HG02885 (cell line): Measurements from ENCODE around the gene ZDHHC14.

ENCODE experiments used
- ATAC-seq: cut with Tn5 transposase; IDR thresholded peaks from one replicate; pipeline ENCODE4 v1.9.1; 2021; ENCODE audit warnings: mild to moderate bottlenecking; ENCODE audit not compliant: unreplicated experiment, poor library complexity

The ZDHHC14 gene

DNA sequence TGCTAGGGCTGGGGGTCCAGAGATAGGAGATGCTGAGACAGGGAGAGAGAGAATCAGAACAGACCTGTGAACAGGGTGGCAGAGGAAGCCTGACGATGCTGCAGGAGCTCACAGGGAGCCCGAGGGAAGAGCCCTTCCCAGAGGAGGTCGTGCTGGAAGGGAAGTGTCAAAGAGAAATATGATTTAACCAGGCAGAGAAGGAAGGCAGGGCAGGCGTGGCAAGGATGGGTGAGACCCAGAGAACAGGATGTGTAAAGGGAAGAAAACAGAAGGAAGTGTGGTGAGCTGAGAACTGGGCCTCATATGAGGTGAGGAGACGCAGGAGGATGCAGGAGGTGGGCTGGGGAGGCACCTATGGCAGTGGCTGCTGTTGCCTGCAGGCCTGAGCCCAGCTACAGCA is 105.6 kb downstream of the ZDHHC14 start:
- ATAC-seq = no peak

DNA sequence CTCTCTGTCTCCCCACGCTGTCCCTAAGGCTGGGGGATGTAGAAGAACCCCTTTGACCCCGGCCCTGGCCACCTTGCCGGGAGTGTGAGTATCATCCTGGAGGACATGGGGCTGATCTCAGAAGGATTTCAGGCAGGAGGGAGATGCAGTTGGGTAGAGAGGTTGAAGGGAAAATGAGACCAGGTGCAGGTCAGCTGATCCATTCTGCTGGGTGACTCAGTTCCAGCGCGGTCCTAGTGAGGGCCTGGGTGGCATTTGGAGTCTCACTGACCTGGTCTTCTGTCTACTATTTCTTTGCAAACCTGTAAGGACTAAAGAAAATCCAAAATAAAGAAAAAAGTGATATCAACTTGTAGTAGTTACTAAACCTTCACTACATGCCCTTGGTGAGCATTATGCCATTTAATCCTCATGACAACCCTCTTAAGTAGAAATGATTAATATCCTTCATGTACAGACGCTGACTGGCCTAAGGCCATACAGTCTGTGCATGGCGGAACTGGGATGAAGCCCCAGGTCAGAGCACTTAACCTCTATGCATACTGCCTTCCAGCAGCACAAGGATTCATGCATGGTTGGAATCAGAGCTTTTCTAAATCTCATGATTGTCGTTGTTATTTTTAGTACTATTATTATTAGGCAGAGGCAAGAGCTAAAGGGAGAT is 106.3 kb downstream of the ZDHHC14 start:
- ATAC-seq = no peak

DNA sequence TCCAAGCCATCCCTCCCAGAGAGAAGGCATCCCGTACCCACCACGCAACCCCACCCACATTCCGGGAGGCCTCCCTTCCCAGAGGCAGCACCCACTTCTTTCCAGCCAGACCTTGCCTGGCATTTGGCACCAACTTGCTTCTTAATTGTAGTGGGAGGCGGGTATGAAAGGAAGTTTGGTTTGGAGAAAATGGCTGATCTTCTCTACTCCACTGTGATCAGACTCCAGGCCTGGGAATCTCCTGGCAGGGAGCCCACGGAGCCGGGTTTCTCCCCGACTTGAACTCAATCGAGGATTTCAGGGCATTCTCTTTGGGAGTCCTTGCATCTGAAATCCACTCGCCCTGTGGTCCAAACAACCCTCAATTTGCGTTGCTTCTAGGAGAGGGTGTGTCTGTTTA is 107.1 kb downstream of the ZDHHC14 start:
- ATAC-seq = no peak

DNA sequence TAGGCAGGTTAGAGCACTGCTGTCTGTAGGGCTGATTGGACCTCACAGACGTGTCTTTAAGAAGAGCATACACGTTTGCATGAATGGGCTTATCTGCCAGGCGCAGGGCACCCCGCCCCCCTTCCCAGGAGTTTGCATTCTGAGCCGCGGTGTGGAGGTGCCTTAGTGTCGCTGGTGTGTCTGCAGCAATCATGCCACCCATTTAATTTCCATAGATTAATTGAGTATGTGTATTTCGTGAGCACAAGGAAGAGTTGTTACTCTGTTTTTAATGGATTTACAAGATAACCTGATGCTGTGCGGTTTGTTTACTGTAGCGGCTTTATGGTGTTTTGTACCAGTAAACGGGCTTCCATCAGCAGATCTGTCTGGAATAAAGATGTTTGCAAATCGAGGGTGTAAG is 107.7 kb downstream of the ZDHHC14 start:
- no peak for ATAC-seq

DNA sequence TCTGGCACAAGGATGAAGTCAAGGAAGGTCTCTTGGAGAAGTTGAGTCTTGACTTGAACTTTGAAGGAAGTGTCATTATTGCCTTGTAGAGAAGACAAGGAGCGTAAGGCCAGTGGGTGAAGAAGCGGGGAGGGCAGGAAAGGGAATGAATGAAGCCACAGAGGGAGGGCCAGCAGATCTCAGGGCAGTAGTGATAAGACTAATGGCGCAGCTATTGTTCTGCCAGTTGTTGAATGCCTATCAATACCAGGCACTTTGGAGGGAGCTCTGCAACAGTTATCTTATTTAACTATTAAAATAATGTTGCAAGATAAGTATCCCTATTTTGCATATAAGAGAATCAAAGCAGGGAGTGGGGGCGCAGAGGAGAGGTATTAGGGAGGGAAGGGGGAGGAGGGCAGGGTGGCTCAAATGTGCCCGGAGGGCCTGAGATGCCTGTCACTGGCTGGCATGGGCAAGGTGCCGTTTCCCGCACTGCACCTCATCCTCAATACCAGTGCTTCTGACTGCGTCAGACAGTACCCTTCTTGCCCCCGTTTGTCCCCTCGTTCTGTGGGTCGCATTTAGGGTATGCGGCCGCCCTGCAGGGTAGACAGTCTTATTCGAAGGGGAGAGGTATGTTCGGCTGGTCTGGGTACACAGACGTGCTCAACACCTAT is 109.8 kb downstream of the ZDHHC14 start:
- no peak for ATAC-seq

DNA sequence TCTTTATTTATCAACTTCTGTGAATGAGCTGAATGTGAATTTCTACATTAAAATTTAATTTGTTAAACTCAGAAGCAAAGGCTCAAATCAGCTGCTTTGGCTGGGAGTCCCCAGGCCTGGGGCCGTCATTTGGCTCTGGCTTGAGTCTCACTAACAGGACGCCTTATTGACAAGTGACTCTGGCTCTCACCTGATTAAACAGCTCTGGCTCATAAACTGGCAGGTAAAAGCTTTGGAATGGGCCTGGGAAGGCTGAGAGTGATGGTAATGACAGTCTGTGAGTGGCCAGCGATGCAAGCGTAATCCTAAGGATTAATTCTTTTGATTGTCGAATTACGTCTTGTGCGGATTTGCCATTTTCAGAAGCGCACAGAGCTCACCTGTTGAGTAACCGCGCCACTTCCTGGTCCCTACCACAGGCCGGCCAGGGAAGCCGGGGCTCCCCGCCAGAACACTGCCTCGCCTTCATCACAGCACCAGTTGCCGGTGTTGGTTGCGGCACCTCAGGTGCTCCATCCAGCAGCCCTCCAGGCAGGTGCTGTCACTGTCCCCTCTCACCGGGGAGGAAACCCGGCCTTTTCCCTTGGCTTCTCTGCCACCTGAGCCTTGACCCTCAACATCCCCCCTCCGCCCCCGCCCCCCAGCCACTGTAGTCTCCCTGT is 110.7 kb downstream of the ZDHHC14 start:
- no peak for ATAC-seq

DNA sequence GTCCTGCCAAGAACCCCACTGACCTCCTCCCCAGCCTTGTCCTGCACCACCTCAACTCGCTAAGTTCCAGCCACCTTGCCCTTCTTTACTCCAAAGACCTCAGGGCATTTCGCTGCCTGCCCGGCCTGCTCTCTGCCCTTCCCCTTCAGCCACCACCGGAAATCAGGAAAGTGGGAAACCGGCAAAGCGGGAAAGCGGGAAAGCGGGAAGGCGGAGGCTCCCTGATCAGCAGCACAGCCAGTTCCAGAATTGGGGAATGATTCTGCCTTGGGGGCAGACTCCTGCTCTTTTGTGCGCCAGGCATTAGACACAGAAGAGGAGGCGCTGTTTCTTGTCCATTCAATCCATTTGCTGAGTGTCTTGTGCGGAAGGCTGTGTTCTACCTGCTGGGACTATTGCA is 111.3 kb downstream of the ZDHHC14 start:
- no peak for ATAC-seq

DNA sequence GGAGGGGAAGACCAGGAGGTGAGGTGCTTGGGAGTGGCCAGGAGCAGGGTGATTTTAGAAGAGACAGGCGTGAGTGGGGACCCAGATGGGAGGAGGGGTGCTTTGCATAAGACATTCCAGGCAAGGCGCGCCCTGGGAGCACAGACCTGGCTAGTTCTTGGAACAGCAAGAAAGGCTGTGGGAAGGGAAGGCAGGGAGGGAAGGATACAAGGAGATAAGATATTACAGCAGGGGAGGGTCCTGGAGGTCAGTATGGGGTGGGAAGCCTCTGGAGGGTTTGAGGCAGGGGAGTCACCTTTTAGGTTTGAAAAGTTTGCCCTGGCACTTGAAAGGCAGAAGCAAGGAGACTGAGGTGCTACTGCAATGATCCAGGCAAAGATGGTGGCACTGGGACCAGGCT is 111.8 kb downstream of the ZDHHC14 start:
- ATAC-seq = no peak

DNA sequence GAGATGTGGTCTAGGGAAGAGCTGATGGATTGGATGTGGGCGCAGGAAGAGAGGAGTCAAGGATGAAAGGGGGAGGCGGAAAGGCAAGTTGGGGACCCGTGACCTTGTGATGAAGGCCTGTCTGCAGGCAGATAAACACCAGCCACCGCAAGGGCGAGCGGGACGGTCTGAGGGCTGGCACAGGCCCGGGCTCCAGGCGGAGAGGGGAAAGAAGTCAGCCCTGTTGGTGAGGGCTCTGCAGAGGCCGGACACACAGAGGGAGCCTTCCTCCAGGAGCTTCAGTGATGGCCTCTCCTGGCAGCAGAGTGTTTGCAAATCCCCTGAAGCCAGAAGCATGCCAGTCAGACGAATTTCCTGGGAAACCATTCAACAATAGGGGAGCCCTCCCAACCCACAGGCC is 112.2 kb downstream of the ZDHHC14 start:
- no peak for ATAC-seq

DNA sequence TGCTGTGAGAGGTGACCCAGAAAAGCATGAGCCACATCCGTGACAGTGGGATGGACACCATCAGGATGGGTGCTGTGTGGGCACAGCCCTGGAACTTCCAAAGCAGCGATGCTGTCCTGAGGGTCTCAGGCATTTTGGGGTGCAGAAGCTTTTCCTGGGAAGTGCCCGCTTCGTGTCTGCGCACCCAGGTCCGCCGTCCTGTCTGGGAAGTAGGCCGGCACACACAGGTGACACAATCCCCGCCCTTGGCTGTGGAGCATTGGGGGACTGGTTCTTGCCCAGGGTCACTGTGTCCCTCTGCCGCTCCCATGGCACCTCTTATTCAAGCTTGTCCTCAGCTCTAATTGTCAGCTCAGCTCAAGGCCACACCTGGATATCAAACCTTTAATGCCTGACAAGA is 112.6 kb downstream of the ZDHHC14 start:
- ATAC-seq = no peak

DNA sequence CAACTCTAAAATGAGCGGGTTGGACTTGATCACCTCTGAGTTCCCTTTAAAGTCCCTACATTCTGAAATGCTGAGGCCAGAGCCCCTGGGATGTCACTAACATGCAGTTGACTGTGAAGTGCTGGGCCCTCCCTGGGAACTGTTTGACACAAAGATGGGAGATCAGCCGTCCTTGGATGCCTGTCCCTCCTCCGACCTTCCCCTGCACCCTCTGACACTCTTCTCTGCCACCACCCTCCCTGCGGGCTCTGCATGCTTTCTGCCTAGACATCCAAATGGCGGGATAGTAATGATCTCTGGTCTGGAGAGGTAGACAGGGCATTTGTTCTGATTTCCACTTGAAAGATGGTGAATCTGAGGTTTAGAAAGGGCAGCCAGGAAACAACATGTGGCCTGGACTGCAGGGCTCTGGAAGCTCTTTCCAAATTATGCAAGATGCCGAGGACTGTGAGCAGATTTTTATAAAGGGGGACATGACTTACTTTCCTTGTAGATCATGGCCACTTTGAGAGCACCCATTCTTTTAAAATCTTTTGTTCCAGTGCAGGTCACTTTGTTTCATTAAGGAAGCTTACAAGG is 113.2 kb downstream of the ZDHHC14 start:
- ATAC-seq = no peak

DNA sequence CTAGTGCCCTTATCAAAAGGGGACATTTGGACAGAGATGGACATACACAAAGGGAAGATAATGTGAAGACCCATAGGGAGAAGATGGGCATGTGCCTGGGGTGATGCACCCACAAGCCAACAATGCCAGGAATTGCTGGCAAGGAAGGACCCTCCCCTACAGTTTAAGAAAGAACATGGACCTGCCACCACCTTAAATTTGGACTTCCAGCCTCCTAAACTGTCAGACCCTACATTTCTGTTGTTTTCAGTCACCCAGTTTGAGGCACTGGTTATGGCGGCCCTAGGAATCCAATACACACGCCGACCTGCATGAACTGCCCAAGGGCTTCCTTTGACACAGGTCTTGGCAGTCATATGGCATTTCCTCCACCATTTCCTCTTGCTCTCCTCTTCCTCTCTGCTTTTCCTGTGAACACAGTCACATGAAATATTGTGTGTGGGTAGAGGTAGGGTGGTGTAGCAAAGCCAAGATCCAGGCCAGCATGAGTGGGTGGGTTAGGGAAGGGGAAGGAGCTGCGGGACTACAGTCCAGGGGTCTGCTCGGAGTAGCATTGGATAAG is 115.6 kb downstream of the ZDHHC14 start:
- no peak for ATAC-seq

DNA sequence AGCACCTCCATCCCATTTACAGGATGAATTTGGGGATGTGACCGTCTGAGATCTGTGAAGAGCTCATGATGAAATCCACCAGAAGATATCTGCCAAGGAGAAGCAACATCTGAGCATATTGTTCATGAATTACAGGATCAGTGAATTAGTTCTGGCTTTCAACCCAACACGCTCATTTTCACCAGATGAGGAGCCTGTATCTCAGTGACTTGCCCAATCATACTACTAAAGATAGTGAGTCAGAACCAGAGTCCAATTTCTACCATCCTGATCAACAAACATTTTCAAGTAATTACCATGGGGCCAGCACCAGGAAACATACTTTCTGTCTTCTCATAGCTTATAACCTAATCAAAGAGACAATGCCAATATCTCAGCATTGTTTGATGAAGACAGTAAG is 116.6 kb downstream of the ZDHHC14 start:
- ATAC-seq = no peak

DNA sequence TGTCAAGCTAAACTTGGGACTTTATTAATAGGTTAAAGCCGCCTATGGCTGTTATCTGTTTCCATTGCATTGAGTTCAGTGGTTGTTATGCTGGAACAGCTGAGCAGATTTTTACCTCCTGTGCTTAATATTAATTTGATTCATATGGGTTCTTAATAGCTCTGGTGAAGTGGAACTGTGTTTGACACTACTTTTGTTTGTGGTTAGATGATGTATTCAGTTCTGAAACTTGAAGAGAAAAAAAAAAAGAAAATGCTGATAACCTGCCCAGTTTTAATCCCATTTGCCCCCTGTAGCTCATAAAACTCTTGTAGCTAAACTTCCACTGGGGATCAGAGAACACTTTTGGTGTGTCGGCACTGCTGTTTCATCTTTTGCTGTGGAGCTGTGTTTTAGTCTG is 117.8 kb downstream of the ZDHHC14 start:
- no peak for ATAC-seq

DNA sequence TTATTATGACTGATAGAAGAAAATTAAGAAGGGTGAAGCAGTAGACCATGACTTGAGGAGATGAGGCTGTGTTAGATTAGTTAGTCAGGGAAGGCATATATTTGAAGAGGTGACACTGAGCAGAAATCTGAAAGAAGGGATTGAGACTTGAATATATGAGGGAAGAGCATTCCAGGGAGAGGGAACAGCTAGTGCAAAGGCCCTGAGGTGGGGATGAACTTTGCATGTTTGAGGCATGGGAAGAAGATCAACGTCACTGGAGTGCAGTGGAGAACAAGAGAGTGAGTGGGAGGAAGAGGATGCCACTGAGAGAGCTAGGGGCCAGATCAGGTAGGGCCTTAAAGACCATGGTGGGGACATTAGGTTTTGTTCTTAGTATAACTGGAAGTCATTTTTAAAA is 119.0 kb downstream of the ZDHHC14 start:
- ATAC-seq = no peak

DNA sequence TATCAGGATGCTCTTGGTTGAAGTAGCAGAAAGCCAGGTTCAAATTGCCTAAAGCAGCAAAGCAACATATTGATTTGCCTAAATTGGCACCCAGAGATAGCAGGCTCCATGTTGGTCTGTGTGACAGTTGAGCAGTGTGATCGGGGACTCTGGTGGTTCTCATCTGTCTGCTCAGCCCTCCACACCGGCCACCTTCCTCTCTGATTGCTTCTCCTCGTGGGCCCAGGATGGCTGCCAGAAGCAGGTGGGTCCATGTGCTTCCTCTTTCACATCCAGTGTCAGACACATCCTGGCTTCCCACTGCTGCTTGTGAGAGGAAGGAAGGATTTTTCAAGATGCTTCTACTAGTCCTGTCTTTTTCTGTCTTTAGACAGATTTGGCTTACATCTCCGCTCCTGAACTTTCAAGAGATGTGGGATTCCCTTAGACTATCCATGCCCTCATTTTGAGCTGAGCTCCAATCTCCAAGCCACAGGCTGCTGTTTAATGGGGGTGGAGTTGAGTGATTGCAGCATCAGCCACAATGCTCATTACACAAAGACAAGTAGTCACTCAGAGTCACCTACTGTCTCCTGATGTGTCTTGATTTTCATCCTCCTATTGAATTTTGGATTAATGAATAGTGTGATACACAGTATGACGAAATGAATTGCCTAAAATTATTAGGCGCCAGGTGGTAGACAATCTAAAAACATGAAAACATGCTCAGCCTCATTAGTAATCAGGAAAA is 122.2 kb downstream of the ZDHHC14 start:
- ATAC-seq = no peak

DNA sequence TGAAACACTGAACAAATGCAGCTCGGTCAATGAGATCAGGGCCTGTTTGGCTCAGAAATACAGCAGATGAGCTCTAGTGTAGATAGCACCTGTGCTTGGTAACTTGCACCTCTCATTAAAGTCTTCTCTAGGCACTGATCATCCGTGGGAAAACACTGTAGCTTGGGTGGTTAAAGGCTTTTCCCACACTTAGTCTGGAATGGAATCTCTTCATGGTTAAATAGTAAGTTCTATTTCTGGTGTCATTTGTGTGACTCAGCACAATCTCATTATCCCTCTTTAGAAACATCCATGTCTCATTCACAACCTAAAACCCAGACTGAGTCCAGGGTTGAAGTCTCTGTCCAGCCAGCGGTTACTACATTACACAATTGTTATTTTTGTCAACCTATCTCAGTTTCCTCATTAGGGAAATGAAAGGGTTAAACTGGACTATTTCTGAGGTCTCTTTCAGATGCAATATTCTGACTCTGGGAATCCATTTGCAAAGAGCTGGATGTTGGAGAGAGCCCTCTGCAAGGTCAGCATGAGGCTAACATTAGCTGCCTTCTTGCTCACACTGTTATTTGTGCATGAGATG is 125.0 kb downstream of the ZDHHC14 start:
- ATAC-seq = no peak

DNA sequence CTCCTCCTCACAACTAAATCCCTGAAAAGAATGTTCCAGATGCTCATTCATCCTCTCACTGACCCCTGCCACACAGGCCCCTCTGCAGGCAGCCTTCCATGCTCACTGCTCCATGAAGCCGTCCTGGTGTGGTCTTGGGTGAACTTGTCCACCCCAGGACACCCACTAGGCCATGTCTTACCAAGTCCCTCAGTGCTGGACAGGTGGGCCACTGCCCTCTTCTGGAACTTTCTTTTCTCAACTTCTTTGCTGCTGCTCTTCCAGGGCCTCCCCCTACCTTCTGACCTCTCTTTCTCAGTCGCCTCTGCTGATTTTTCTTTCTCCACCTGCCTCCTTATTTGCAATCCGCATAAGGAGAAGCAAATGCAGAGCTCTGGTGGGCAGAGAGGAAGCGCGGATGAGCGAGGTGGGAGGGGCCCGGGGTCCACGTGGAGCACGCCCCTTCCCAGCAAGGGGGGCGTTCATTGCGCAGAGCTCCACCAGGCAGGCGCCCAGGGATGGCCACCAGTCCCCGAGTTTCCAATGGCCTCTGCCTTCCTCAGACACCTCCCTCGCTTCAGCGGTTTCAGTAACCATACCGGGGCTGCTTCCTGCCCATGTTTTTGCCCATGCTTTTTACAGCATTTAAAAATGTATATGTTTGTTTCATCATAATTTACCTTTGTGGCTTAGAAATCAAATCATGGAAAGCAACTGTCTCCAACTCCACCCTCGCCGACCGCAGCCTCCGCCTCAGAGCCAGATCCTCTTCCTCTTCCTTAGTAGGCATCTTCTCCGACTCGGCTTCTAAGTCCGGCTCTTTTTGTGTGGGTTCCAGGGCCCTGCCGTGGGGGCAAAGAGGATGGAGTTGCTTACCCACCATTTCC is 129.6 kb downstream of the ZDHHC14 start:
- no peak for ATAC-seq

DNA sequence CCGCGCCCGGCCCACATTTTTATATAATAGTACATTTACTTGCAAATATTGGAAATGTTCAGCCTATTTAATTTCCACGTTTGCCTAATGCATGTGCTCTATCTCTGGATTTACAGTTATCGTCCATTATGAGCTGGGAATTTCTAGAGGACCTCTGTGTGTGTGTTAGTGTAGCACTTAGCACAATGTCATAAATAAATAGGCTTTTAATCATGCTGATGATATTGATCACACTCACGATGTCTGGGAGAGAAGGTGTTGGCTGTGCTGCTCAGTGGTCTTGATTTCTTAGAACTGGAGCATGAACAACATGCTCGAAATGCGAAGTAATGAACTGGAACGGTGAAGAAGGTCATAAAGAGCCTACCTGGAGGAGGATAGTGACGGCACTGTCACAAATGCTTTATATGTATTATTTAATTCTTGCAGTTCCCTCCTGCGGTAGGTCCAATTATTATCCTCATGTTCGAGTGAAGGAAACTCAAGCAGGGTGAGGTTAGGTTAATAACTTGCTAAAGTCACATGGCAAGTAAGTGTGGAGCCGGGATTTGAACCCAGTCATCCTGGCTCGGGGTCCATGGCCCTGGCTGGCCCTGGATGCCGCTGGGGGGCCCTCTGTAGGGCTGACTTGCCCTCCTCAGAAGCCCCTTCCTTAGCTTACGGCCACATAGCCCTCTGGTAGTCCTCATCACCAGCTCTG is 130.8 kb downstream of the ZDHHC14 start:
- ATAC-seq = no peak
